ENCODE measurements around the gene ABR.

GRCh38 chr17:1144162-1144561 lies 35.6 kb downstream of the ABR start:
- TF ChIP-seq CTCF (IDR thresholded peaks at IDR 0.05) (no peak), POLR2A (IDR thresholded peaks at IDR 0.05) (no peak)
